ENCODE measurements around the gene ABCC4. TPM values are rescaled to one million over a fixed set of nuclear protein-coding genes. Genes with fewer than 3 reads are reported as not detected.

The ABCC4 gene, protein sequence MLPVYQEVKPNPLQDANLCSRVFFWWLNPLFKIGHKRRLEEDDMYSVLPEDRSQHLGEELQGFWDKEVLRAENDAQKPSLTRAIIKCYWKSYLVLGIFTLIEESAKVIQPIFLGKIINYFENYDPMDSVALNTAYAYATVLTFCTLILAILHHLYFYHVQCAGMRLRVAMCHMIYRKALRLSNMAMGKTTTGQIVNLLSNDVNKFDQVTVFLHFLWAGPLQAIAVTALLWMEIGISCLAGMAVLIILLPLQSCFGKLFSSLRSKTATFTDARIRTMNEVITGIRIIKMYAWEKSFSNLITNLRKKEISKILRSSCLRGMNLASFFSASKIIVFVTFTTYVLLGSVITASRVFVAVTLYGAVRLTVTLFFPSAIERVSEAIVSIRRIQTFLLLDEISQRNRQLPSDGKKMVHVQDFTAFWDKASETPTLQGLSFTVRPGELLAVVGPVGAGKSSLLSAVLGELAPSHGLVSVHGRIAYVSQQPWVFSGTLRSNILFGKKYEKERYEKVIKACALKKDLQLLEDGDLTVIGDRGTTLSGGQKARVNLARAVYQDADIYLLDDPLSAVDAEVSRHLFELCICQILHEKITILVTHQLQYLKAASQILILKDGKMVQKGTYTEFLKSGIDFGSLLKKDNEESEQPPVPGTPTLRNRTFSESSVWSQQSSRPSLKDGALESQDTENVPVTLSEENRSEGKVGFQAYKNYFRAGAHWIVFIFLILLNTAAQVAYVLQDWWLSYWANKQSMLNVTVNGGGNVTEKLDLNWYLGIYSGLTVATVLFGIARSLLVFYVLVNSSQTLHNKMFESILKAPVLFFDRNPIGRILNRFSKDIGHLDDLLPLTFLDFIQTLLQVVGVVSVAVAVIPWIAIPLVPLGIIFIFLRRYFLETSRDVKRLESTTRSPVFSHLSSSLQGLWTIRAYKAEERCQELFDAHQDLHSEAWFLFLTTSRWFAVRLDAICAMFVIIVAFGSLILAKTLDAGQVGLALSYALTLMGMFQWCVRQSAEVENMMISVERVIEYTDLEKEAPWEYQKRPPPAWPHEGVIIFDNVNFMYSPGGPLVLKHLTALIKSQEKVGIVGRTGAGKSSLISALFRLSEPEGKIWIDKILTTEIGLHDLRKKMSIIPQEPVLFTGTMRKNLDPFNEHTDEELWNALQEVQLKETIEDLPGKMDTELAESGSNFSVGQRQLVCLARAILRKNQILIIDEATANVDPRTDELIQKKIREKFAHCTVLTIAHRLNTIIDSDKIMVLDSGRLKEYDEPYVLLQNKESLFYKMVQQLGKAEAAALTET (N-terminal part only)
- 6.7 and 7.8 TPM in 2 replicates for total RNA-seq

DNA sequence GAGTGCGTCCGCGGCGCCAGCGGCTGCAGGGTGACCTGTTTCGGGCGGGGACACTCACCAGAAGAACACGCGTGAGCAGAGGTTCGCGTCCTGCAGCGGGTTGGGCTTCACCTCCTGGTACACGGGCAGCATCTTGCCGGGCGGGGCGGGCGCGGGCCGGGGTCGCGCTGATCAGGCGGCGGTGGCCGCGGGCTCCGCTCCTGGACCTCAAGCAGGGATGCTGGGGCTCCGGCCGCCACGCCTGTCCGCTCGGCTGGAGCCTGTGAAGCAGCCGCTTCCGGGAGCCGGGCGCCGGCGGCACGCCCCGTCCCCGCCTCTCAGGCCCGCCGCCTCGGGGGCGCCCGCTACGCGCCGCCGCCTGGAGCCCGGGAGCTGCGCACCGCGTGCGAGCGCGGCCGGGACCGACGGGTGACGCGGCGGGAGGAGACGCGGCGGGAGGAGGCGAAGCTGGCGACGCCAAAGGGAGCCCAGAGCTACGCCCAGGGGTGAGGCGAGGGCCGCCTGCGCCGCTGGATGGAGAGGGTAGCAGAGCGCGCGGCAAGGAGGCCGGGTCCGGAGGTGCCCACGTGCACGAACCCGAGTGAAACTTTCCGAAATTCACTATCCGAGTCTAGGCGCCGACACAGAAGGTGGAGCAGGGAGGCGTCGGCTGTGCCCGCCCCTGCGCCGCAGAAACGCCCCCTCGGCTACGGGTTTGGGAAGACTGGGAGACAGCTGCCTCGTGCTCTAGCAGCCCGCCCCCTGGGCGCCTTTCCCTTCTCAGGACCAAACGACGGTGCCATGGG lies at the start of gene ABCC4:
ABCC4 (minus strand) TSS at position 269 of the 785 bp plus-strand sequence; CDS start at position 132, 137 bp downstream.

All from bladder microvascular endothelial cell (primary cell).